NCI-H510A treated with DMSO at 0.1 percent for 48 hours (cell line): Measurements from ENCODE around the gene DRAM1.
A peak's percentile ranks its signal among the peaks of the same experiment; 100 is the strongest.
"Not testable (repeated sequence)": the region's sequence is repeated elsewhere in the genome, so short reads cannot be mapped to it uniquely, and the experiment has no call there.

ENCODE experiments used
- DNase-seq: peaks from one replicate; lab custom pipeline; 2025; lab: John Stamatoyannopoulos, UW

The DRAM1 gene, protein sequence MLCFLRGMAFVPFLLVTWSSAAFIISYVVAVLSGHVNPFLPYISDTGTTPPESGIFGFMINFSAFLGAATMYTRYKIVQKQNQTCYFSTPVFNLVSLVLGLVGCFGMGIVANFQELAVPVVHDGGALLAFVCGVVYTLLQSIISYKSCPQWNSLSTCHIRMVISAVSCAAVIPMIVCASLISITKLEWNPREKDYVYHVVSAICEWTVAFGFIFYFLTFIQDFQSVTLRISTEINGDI

DNA sequence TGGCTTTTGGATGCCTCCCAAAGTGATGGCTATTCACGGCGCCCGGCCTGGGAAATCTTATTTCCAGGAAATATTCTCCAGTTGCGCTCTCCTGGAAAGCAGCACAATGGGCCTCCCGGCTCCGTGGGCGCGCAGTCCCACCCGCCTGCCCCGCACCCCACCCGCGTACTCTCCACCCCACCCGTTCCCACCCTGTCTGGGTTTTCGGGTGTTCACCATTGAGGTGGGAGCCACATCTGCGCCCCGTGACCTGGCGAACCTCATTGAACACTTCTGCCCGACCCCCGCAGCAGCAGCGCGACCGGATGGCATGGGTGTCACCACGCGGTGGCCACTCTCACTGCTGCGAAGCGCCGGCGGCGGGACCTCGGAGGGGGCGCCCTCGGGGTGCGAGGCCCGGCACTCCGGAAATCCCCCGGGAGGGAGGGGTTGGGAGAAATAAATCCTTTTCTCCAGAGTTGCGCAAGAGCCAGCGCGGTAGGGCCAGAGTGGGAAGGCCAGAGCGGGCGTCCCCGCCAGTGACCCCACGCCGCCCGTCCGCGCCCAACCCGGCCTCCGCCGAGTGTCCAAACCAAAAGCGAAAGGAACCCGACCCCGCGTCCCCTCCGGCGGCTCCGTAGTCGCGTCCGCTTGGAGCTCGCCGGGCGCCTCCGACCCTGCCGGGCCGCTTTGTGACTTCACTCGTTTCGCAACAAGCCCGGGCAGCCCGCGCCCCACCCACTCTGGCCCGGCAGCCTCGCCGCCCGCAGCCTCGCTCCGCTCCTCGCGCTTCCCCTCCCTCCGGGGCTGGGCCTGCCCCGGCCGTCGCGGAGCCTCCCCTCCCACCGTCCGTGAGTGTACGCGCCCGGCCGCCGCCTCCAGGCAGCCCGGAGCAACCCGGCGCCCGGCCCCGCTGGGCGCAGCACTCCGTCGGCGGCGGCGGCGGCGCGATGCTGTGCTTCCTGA is at the start of gene DRAM1:
TSS of gene DRAM1 (plus strand) at position 720 of the 945 bp plus-strand sequence. CDS start at position 930, 210 bp downstream.
- peak; percentile 58 for DNase-seq

DNA sequence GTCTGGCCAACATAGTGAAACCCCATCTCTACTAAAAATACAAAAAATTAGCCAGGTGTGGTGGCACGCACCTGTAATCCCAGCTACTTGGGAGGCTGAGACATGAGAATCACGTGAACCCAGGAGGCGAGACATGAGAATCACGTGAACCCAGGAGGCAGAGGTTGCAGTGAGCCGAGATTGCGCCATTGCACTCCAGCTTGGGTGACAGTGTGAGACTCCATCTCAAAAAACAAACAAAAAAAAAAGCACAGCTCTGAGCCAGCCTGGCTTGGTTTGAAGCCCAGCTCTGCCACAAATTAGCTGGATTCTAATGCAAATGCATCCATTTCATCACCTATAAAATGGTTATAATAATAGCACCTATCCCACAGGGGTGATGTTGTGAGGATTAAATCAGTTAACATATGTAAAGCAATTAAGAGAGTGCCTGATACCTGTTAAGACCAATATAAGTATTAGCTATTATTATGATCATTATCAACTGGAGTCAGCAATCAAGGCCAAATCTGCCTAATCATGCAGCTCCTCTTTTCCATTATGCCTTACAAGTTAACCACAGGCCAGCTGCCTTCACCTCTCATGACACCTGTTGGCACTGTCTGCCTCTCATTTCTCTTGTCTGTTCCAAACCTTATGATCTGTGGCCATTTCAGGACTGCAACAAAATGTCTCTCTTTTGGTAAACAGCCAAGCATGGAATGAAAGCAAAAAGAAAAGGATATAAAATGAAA is 48.8 kb upstream of the DRAM1 start:
- no peak for DNase-seq

DNA sequence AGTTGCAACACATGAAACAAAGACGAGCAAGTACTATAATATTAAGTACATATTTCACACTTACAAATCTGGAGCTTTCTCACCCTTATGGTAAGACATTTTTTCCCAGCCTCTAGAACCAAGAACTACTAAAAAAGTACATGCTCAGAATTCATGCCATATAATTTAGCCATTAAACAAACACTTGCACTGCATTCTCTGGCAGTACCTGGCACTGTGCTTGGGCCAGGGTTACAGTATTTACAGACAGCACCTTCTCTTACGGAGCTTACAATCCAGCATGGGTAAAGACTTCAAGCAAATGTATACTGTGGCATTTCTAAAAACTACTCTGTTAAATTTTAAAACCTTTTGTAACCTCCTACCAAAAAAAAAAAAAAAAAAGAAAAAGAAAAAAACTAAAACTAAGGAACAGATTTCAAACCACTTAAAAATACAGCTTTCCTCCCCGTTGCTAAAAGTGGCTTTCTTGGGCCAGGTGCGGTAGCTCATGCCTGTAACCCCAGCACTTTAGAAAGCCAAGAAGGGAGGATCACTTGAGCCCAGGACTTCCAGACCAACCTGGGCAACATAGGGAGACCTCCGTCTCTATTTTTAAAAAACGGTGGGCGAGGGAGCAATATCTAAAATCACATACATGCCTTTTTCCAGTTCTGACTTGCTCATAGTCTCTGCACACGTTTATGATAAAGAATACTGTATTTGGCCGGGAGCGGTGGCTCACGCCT is 47.6 kb upstream of the DRAM1 start:
- peak; percentile 37 for DNase-seq

- DNase-seq = peak; percentile 82
Measured at GRCh38 chr12:101830367-101831325, 46.7 kb upstream of the DRAM1 start, which contains the start of gene GNPTAB. TSS of gene GNPTAB (minus strand) at chr12:101830959. CDS start at chr12:101830675, 284 bp downstream.

GRCh38 chr12:101832030-101832429 is 45.4 kb upstream of the DRAM1 start:
- DNase-seq = no peak

GRCh38 chr12:101838628-101839323 is 38.6 kb upstream of the DRAM1 start:
- no peak for DNase-seq

DNA sequence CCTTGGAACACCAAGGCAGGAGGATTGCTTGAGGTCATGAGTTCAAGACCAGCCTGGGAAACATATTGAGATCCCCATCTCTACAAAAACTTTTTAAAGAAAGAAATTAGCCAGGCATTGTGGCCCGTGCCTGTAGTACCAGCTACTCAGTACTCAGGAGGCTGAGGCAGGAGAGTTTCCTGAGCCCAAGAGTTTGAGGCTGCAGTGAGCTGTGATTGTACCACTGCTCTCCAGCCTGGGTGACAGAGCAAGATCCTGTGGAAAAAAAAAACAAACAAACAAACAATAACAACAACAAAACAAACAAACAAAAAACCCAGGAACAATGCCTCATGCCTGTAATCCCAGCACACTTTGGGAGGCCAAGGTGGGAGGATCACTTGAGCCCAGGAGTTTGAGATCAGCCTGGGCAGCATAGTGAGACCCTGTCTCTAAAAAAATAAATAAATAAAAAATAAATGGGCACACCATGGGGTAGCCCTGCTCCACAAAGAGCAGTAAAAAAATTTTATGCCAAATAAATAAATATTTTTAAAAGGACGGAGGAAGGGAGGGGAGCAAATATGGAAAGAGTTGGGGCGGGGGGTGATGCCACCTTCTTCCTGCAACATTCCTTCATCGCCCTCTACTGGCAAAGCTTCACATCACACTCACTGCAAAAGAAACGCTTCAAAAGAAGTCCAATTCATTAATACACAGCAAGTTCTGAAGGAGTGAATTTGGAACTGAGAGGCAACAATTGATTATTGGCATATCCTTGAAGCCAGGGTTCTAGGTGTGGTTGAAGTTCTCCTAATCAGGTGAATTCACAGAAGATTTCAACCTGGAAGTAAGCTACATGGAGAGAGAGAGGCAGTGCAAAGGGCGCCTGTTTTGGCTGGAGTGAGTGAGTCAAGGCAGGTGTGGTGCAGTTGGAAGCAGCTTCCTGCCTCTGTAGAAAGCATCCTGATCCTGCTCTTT is 37.8 kb upstream of the DRAM1 start:
- DNase-seq = peak; percentile 72

GRCh38 chr12:101841069-101841468 is 36.3 kb upstream of the DRAM1 start:
- no peak for DNase-seq

DNA sequence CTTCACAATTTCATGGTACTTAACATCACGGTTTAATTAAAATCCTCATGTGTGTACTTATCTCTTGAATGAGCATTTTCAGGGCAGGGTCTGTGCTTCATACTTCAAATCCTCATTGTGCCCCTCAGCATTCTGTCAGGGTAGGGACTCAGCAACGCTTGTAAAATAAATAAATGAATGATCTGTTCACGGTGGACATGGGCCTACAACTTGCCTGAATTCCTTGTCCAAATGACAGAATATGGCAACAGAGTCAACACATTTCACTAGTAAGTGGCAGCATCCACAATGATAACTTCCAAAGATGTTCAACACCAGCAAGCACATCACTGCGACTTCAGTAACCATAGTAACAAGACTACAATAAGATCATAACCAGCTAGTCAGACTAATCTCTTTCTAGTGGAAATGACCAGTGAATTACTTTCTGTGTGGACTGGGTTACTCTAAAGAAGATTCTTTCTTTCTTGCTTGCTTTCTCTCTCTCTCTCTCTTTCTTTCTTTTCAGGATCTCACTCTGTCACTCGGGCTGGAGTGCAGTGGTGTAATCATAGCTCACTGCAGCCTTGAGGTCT is 32.2 kb upstream of the DRAM1 start:
- DNase-seq = no peak

GRCh38 chr12:101847325-101847724 is 30.1 kb upstream of the DRAM1 start:
- no peak for DNase-seq

DNA sequence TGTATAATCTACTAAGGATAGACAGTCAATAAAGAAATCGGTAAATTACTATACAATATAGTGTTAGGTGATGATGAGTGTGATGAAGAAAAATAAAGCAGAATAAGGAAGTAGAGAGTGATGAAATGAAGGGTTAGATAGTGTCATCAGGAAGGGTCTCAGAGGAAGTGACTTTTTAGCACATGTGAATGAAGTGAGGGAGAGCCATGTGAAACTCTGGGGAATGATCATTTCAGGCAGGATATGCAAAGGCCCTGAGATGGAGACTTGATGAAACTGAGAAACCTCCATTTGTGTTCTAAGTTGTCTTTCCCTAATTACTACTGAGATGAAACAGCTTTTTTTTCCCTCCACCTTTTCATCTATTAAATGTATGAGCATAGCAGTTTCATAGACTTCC is 27.2 kb upstream of the DRAM1 start:
- DNase-seq = no peak

GRCh38 chr12:101852998-101853397 is 24.4 kb upstream of the DRAM1 start:
- no peak for DNase-seq

DNA sequence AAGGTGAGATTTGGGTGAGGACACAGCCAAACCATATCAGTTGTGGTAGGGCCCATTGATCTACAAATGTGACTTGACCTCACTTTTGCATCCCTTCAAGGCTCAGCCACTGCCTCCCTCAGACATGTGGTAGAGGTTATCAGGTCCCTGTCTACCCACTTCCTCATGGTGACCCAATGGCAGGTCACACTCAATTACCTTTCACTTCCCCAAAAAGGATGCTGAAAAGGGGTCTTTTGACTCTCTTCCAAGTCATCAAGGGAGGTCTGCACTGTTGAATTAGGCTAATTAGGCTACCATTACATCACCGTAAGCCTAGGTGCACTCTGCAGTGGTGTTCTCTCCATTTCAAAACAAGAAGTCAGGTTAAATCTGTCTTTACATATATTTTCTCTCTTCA is 22.6 kb upstream of the DRAM1 start:
- no peak for DNase-seq

GRCh38 chr12:101855364-101855884 is 22.0 kb upstream of the DRAM1 start:
- DNase-seq = no peak

DNA sequence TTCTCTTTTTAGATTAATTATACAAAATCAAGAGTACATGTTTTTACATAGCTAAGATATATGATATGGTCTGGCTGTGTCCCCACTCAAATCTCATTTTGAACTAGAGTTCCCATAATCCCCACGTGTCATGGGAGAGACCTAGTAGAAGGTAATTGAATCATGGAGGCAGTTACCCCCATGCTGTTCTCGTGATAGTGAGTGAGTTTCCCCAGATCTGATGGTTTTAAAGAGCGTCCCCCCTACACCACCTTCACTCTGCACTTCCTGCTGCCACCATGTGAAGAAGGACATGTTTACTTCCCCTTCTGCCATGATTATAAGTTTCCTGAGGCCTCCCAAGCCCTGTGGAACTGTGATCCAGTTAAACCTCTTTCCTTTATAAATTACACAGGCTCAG is 21.4 kb upstream of the DRAM1 start:
- no peak for DNase-seq

GRCh38 chr12:101856614-101857013 is 20.8 kb upstream of the DRAM1 start:
- DNase-seq = not testable (repeated sequence)

DNA sequence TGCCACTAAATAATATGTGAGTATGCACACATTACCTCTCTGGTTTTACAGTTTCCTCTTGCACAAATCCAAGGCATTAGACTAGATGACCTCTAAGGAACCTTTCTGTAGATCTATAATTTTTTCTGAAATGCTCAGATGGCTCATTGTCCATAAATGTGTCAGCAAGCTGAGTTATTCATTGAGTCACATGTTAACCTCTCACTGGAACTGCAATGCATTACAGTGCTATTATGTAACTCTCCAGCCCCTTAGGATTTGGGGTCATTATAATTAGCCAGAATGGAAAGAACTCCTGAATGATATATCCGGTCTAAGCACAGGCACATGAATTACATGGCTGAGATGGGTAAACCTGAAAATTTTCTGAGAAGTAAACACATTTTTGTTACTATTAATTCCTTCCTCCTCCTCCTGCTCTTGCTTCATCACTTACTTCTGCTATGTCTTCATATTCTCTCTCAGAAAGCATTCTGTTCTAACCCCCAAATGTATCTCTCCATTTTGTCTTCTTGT is 20.3 kb upstream of the DRAM1 start:
- no peak for DNase-seq

DNA sequence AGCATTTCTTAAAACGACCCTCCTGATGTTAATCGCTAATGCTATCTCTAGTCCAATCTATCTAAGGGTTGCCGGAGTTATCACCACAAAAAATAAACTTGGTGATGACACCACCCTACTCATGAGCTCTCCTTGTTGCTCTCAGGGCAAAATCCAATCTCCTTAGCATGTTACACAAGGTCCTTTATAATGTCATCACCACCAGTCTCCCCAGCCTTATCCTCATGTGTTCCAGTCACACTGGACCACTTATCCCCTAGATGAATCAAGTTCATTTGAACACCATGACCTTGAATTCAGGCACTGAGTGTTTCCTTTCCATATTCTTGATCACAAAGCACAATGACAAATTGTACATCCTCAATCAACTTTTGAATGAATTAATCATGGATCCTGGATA is 19.0 kb upstream of the DRAM1 start:
- DNase-seq = no peak
